Fibroblast of skin of scalp (primary cell): ENCODE data around the gene PIK3R5.
A peak's percentile ranks its signal among the peaks of the same experiment; 100 is the strongest.
"Not testable (repeated sequence)": the region's sequence is repeated elsewhere in the genome, so short reads cannot be mapped to it uniquely, and the experiment has no call there.

Source experiments
- DNase-seq: peaks from one replicate; pipeline ENCODE4 v3.0.0-alpha.2; 2013

The PIK3R5 gene

GRCh38 chr17:8856205-8856603 is 109.3 kb downstream of the PIK3R5 start:
- not testable (repeated sequence) for DNase-seq

DNA sequence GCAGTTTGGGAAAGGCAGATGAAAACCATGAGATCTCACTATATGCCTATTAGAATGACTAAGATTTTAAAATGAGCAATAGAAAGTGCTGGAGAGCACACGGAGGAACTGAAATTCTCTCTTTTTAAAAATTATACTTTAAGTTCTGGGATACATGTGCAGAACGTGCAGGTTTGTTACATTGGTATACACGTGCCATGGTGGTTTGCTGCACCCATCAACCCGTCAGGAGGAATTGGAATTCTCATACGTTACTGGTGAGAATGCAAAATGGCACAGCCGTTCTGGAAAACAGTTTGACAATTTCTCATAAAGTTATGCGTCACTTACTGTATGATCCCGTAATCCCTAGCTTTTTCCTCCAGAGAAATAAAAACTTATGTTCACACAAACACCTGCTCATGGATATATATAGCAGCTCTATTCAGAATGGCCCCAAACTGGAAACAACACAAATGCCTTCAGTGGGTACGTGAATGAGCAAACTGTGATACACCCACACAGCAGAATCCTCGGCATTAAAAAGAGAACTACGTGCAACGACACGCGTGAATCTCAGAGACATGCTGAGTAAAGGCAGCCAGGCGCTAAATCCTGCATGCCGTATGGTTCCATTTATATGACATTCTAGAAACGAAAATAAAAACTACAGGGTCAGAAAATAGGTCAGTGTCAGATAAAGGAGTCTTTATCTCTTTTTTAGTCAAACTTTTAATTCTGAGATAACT is 109.9 kb downstream of the PIK3R5 start:
- DNase-seq: no peak

GRCh38 chr17:8851600-8851999 is 113.9 kb downstream of the PIK3R5 start:
- no peak for DNase-seq

DNA sequence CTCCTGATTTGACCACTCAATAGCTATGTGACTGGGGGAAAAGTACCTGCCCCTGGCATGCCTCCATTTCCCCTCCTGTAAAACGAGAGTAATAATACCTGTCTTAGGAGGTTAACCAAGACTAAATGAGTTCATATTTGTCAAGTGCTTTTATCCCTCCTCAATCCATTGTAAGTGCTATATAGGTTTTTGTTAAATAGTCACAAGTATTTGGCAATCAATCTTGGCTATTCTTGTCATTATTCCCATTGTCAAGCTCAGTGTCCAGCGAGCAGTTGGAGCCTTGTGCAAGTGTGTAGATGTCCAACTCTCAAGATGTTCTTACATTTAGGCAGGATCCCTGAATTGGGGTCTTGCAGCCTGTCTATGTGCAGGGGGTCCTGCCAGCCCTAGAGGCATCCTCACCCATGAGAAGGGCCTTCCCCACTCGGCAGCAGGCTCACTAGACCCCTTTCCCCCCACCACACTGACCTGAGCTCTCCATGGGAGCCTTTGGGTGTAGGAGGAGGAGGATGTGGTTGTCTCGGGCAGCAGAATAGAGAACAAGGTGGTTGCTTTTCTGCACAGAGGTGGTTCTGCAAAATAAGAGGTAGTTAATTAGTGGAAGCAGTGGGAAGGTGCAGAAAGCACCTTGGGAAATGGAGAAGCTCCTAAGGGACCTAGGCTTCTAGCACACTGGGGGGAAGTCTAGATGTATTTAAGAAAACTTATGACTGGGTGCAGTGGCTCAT is 116.0 kb downstream of the PIK3R5 start:
- DNase-seq: no peak

GRCh38 chr17:8847891-8848290 is 117.6 kb downstream of the PIK3R5 start:
- DNase-seq: no peak

DNA sequence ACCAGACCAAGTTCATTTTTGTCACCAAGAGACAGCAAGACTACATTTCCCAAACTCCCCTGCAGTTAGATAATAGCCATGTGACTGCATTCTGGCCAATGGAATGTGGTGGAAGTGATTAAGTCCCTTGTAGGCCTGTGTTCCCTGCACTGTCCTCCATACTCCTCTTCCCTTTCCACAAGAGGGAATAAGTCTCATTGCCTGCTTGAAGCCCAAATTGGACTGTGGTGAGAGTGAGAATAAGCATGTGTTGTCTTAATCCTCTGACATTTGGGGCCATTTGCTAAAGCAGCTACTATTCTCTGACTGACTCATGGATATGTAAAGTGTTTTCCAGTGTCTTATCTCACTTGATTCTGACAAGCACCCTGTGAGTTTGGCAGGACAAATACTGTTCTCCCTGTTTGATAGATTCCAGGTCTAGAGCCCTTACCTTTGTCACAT is 118.7 kb downstream of the PIK3R5 start:
- DNase-seq: peak; percentile 53

GRCh38 chr17:8844229-8845218 is 121.0 kb downstream of the PIK3R5 start:
- no peak for DNase-seq

- no peak for DNase-seq
These were observed 122.2 kb downstream of the PIK3R5 start for GRCh38 chr17:8843344-8843743.

GRCh38 chr17:8841844-8842243 is 123.7 kb downstream of the PIK3R5 start:
- no peak for DNase-seq

DNA sequence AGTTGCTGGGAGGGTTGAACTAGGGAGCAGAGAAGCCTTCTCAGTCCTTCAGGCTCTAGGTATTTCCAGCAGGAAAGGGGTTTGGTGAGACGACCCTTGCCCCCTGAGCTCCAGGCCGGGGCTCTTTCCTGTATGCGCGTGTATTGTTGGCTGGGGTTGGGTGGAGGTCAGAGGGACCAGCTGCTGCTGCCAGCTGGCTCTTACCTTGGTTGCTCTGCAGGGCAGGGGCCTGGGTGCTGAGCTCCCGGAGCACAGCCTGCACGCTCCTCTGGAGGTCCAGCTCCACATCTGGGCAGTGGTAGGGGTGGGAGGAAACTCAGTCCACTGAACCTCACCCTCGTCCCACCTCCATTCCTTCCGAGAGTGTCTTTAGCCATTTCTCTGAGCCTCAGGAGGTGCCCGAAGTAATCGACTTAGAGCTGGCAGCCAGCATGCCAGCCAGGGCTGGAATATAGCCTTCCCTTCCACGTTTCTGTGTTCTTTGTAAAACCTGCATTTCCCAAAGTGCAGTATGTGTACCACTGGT is 126.0 kb downstream of the PIK3R5 start:
- no peak for DNase-seq

GRCh38 chr17:8838551-8839095 is 126.9 kb downstream of the PIK3R5 start:
- no peak for DNase-seq

- DNase-seq: no peak
These were observed 127.9 kb downstream of the PIK3R5 start for GRCh38 chr17:8837563-8838075.

DNA sequence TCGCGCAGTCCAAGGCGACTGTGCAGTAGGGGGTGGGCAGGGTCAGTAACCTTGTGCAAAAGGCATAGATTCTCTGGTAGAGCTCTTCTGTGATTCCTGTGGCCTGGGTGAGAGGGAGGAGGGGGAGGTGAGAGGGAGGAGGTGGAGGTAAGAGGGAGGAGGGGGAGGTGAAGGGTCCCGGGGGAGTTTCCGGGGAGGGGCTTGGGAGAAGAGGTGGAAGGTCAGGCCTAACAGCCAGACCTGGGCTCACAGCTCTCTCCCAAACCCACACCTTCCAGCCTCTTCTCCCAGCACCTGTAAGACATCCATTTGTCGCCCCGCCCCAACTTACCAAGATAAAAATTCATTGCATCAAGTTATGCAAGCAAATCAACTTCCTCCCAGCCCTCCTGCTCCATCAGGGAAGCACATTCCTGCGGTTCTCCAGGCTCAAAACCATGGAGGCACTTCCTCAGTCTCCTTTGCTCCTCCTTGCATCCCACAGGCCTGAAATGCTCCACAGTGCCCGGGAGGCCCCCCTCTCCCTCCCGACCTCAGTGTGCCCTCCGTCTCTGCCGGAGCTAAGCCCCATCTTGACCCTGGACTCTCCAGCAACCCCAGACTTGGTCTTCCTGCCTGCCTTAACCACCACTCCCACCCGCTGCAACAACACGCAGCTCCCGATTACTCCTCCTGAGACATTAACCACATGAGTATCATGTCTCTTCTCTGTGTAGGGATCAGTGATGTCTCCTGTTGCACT is 128.5 kb downstream of the PIK3R5 start:
- peak; percentile 24 for DNase-seq

GRCh38 chr17:8835631-8836364 is 129.7 kb downstream of the PIK3R5 start:
- DNase-seq: no peak

DNA sequence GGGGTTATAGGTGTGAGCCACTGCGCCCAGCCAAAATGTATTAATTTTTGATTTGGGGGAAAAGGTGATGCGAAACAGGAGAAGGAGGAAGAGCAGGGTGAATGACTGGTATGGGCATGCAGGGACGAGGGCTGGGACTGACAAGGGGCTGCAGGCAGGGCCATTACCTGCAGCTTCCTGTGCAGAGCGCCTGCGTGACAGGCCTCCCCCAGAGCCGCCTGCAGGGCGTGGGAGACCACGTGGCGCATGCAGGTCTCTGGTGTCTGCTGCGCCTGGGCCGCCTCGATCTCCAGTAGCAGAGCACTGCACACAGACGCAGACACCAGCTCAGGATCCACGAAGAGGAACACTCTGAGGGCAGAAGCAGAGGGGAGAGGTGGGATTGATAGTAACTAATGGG is 130.4 kb downstream of the PIK3R5 start:
- DNase-seq: no peak

GRCh38 chr17:8832711-8833352 is 132.7 kb downstream of the PIK3R5 start:
- DNase-seq: no peak

DNA sequence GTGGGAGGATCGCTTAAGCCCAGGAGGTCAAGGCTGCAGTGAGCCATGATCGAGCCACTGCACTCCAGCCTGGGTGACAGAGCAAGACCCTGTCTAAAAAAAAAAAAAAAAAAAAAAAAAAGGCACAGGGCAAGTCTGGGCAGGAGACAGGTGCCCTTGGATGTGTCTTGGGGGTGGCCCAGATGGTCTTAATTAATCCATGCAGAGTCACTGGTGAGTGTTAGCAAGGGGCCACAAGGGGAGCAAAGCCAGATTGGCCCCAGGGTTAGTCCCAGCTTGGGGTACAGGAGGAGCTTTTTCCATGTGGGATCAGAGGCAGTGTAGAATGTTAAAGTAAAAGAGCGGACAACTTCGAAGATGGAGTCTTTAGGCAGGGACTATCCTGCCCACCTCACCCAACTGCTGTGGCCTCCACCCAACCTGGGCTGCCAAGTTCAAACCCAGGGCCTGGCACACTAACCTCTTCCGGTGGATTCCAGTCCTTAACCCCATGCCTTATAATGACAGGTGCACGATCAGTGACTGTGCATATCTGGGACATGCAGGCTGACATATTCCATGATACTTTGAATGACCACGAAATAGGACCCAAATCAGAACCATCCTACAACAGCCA is 134.2 kb downstream of the PIK3R5 start:
- no peak for DNase-seq

- no peak for DNase-seq
These were observed 135.4 kb downstream of the PIK3R5 start for GRCh38 chr17:8830141-8830540.
